Parathyroid adenoma (tissue), 2 donors: Measurements from ENCODE around the gene RIPOR3.

Experiments used
- H2AFZ ChIP-seq: fragments of 300-600 bp; sonication (generic); one replicate; pipeline ENCODE4 v1.7.0; 2017; ENCODE audit warnings: antibody characterized with exemption, mild to moderate bottlenecking
- H3K27ac ChIP-seq: fragments of 300-600 bp; sonication (generic); one replicate; pipeline ENCODE4 v1.7.0; 2017
- H3K27me3 ChIP-seq: fragments of 300-600 bp; sonication (generic); one replicate; pipeline ENCODE4 v1.7.0; 2017; ENCODE audit warnings: low read length; ENCODE audit not compliant: control insufficient read depth, insufficient read depth
- H3K36me3 ChIP-seq: fragments of 300-600 bp; sonication (generic); one replicate; pipeline ENCODE4 v1.7.0; 2017; ENCODE audit warnings: low read length; ENCODE audit not compliant: control insufficient read depth, insufficient read depth
- H3K4me1 ChIP-seq: fragments of 300-600 bp; sonication (generic); one replicate; pipeline ENCODE4 v1.7.0; 2017; ENCODE audit warnings: control low read depth
- H3K4me2 ChIP-seq: fragments of 300-600 bp; sonication (generic); one replicate; pipeline ENCODE4 v1.7.0; 2017; ENCODE audit warnings: low read length
- H3K4me3 ChIP-seq: fragments of 300-600 bp; sonication (generic); one replicate; pipeline ENCODE4 v1.7.0; 2017; ENCODE audit warnings: low read depth, low read length
- H3K79me2 ChIP-seq: fragments of 300-600 bp; sonication (generic); one replicate; pipeline ENCODE4 v1.7.0; 2017; ENCODE audit warnings: control low read depth
- H3K9ac ChIP-seq: fragments of 300-600 bp; sonication (generic); one replicate; pipeline ENCODE4 v1.7.0; 2017; ENCODE audit warnings: mild to moderate bottlenecking
- H3K9me3 ChIP-seq: fragments of 300-600 bp; sonication (generic); one replicate; pipeline ENCODE4 v1.7.0; 2017; ENCODE audit warnings: low read length; ENCODE audit not compliant: control insufficient read depth
- CTCF ChIP-seq: fragments of 300-600 bp; sonication (generic); IDR thresholded peaks from one replicate; pipeline ENCODE4 v1.7.0; 2017; ENCODE audit warnings: antibody characterized with exemption, mild to moderate bottlenecking
- donor health status: primary hyperparathyroidism.

RIPOR3 gene

GRCh38 chr20:50538276-50538675 lies 153.1 kb downstream of the RIPOR3 start:
- Histone ChIP-seq H3K9me3 (no peaks in the 10 kb centered on the region), H3K36me3 (no peaks in the 10 kb centered on the region), H2AFZ (no peak overlapping the region), H3K27me3 (no peaks in the 10 kb centered on the region), H3K4me1 (peaks cover 46% of the 10 kb centered on the region), H3K79me2 (peaks cover 73% of the 10 kb centered on the region), H3K4me3 (no peak overlapping the region), H3K9ac (no peak overlapping the region), H3K4me2 (no peak overlapping the region), H3K27ac (no peak overlapping the region)
- no peak for TF ChIP-seq CTCF

GRCh38 chr20:50537546-50538201 lies 153.7 kb downstream of the RIPOR3 start:
- Histone ChIP-seq H3K4me1 (peaks cover 51% of the 10 kb centered on the region), H3K9ac (no peak overlapping the region), H3K9me3 (no peaks in the 10 kb centered on the region), H3K27ac (no peak overlapping the region), H3K4me3 (no peak overlapping the region), H3K36me3 (no peaks in the 10 kb centered on the region), H3K27me3 (no peaks in the 10 kb centered on the region), H3K79me2 (peaks cover 72% of the 10 kb centered on the region), H3K4me2 (no peak overlapping the region), H2AFZ (no peak overlapping the region)
- TF ChIP-seq CTCF: no peak

GRCh38 chr20:50536333-50536732 lies 155.0 kb downstream of the RIPOR3 start:
- Histone ChIP-seq H3K27me3 (no peaks in the 10 kb centered on the region), H3K4me1 (peaks cover 54% of the 10 kb centered on the region), H3K4me2 (no peak overlapping the region), H3K79me2 (peaks cover 63% of the 10 kb centered on the region), H3K27ac (no peak overlapping the region), H3K36me3 (no peaks in the 10 kb centered on the region), H3K4me3 (no peak overlapping the region), H3K9me3 (no peaks in the 10 kb centered on the region), H3K9ac (no peak overlapping the region), H2AFZ (no peak overlapping the region)
- TF ChIP-seq CTCF: no peak
